PC-3 (cell line): ENCODE measurements around the gene CRACR2B.

ENCODE experiments used
- EZH2 ChIP-seq: fragments of 300-600 bp; sonication (generic); IDR thresholded peaks from one replicate; pipeline ENCODE4 v1.6.1; 2017; ENCODE audit warnings: antibody characterized with exemption, mild to moderate bottlenecking, low read length; ENCODE audit not compliant: unreplicated experiment
- TF ChIP-seq, protein P1 (sequence below): fragments of 300-600 bp; sonication (generic); conservative IDR thresholded peaks from 2 replicates; pipeline ENCODE4 v1.5.1; 2017; ENCODE audit warnings: antibody characterized with exemption, low read depth, mild to moderate bottlenecking, low read length

DNA sequence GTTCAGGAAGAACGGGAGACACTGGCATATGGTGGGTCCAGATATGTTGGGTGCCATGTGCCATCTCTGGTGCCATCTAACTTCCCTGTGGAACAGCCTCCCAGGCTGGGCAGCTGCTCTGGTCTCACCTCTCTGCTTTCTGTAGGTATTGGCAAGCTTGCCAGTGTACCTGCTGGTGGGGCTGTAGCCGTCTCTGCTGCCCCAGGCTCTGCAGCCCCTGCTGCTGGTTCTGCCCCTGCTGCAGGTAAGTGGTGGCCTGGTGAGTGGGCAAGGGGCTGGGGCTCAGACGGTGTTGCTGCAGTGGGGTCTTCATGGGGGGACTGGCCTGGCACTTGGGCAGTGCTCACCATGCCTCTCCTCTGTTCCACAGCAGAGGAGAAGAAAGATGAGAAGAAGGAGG, 15.3 kb upstream of the CRACR2B start:
- TF ChIP-seq, protein P1, sequence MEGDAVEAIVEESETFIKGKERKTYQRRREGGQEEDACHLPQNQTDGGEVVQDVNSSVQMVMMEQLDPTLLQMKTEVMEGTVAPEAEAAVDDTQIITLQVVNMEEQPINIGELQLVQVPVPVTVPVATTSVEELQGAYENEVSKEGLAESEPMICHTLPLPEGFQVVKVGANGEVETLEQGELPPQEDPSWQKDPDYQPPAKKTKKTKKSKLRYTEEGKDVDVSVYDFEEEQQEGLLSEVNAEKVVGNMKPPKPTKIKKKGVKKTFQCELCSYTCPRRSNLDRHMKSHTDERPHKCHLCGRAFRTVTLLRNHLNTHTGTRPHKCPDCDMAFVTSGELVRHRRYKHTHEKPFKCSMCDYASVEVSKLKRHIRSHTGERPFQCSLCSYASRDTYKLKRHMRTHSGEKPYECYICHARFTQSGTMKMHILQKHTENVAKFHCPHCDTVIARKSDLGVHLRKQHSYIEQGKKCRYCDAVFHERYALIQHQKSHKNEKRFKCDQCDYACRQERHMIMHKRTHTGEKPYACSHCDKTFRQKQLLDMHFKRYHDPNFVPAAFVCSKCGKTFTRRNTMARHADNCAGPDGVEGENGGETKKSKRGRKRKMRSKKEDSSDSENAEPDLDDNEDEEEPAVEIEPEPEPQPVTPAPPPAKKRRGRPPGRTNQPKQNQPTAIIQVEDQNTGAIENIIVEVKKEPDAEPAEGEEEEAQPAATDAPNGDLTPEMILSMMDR, result no peak
- no peak for TF ChIP-seq EZH2
